Tibial nerve (tissue), 4 donors: ENCODE measurements around the gene CHN1. TPM values are rescaled to one million over a fixed set of nuclear protein-coding genes. Genes with fewer than 3 reads are reported as not detected.
A peak's percentile ranks its signal among the peaks of the same experiment; 100 is the strongest.

Source experiments
- DNase-seq, 2 donors: peaks; one replicate each; pipeline ENCODE4 v3.0.0-alpha.2; 2019; ENCODE audit warnings: low spot score in 2 of 2
- H3K27ac ChIP-seq, 4 donors: fragments of 200-600 bp; sonication (generic) in 3 of 4; one replicate each; pipeline ENCODE4 v1.5.1; 2017 to 2019; ENCODE audit warnings: mild to moderate bottlenecking in 1 of 4
- H3K27me3 ChIP-seq, 2 donors: fragments of 200-600 bp; sonication (generic) in 1 of 2; one replicate each; pipeline versions ENCODE4 v1.5.1 to v1.6.0; 2017 to 2019
- H3K36me3 ChIP-seq, 3 donors: fragments of 200-600 bp; sonication (generic); one replicate each; pipeline ENCODE4 v1.5.1; 2018 to 2019
- H3K4me1 ChIP-seq, 4 donors: fragments of 200-600 bp; sonication (generic) in 3 of 4; one replicate each; pipeline ENCODE4 v1.5.1; 2017 to 2019
- H3K4me3 ChIP-seq, 4 donors: fragments of 200-600 bp; sonication (generic) in 3 of 4; one replicate each; pipeline ENCODE4 v1.5.1; 2017 to 2019; ENCODE audit warnings: mild to moderate bottlenecking in 1 of 4, moderate library complexity in 1 of 4
- H3K9me3 ChIP-seq, 4 donors: fragments of 200-600 bp; sonication (generic) in 3 of 4; one replicate each; pipeline ENCODE4 v1.5.1; 2017 to 2019
- CTCF ChIP-seq, 5 experiments: fragments of 200-600 bp in 3 of 5; fragments of 450-650 bp in 2 of 5; sonication (generic) in 3 of 5; IDR thresholded peaks; one replicate each; pipeline ENCODE4 v1.5.1; 2016 to 2019; ENCODE audit warnings: antibody characterized with exemption in 5 of 5, mild to moderate bottlenecking in 3 of 5, moderate library complexity in 2 of 5
- EP300 ChIP-seq, 2 donors: sonication (generic); formaldehyde crosslinking; IDR thresholded peaks; one replicate each; pipeline ENCODE4 v1.6.1; 2017; ENCODE audit warnings: antibody characterized with exemption in 2 of 2, mild to moderate bottlenecking in 1 of 2
- POLR2A ChIP-seq, 2 donors: fragments of 450-650 bp; IDR thresholded peaks; one replicate each; pipeline ENCODE4 v1.6.1; 2017; ENCODE audit warnings: antibody characterized with exemption in 2 of 2, mild to moderate bottlenecking in 2 of 2, moderate library complexity in 2 of 2
- WGBS, 2 donors: methylation state at CpG; one replicate each; pipeline ENCODE4 v1.1.5; 2018; 5-methylcytosine and 5-hydroxymethylcytosine counted together
- total RNA-seq, 4 donors: library from RNA; depleted of rRNA; stranded (reverse); fragments of >200 nt; gene quantifications; one replicate each; pipeline ENCODE4 v1.1.0, GENCODE V29; 2016

Gene CHN1
- total RNA-seq, 4 donors from 2014 or later: 17.3 to 27.2 (median 23.8) TPM

- TF ChIP-seq CTCF (IDR thresholded peaks at IDR 0.05) (no peak), EP300 (IDR thresholded peaks at IDR 0.05) (no peak)
- 13 to 27% methylated on average over 1 of the region's 1 CpG for WGBS, 2 donors
- Histone ChIP-seq H3K4me1 (peaks cover 0 to 13% (median 4%) of the 10 kb centered on the region in 4 donors), H3K36me3 (no peaks in the 10 kb centered on the region), H3K27me3 (no peaks in the 10 kb centered on the region), H3K4me3 (no peak overlapping the region), H3K27ac (peak overlapping the region in 1 of 4 donors; percentile 42), H3K9me3 (no peaks in the 10 kb centered on the region)
- DNase-seq: no peak
Measured at GRCh38 chr2:175011505-175011904, 6.3 kb upstream of the CHN1 start.

GRCh38 chr2:175010848-175011254, 5.7 kb upstream of the CHN1 start:
- DNase-seq: no peak
- H3K4me3 ChIP-seq: no peak overlapping the region
- H3K27ac ChIP-seq: peak overlapping the region in 2 of 4 donors; percentile 8 to 49
- TF ChIP-seq CTCF (IDR thresholded peaks at IDR 0.05): no peak
- TF ChIP-seq POLR2A (IDR thresholded peaks at IDR 0.05): no peak
- TF ChIP-seq EP300 (IDR thresholded peaks at IDR 0.05): no peak
- H3K36me3 ChIP-seq: no peaks in the 10 kb centered on the region
- H3K27me3 ChIP-seq: no peaks in the 10 kb centered on the region
- H3K9me3 ChIP-seq: no peaks in the 10 kb centered on the region
- WGBS, 2 donors: 38 to 42% methylated on average over 1 of the region's 1 CpG
- peaks cover 0 to 14% (median 4%) of the 10 kb centered on the region in 4 donors for H3K4me1 ChIP-seq

GRCh38 chr2:175009917-175010621, 4.9 kb upstream of the CHN1 start:
- H3K4me3 ChIP-seq: no peak overlapping the region
- no peak for DNase-seq
- WGBS, 2 donors: 58 to 61% methylated on average over 3 of the region's 3 CpGs
- no peaks in the 10 kb centered on the region for H3K9me3 ChIP-seq
- H3K27me3 ChIP-seq: no peaks in the 10 kb centered on the region
- no peak for TF ChIP-seq CTCF (IDR thresholded peaks at IDR 0.05)
- no peak for TF ChIP-seq EP300 (IDR thresholded peaks at IDR 0.05)
- no peak for TF ChIP-seq POLR2A (IDR thresholded peaks at IDR 0.05)
- H3K27ac ChIP-seq: peak overlapping the region in 2 of 4 donors; percentile 8 to 49
- no peaks in the 10 kb centered on the region for H3K36me3 ChIP-seq
- H3K4me1 ChIP-seq: peaks cover 0 to 18% (median 5%) of the 10 kb centered on the region in 4 donors

GRCh38 chr2:175008801-175009495, 3.8 kb upstream of the CHN1 start:
- H3K4me3 ChIP-seq: no peak overlapping the region
- H3K9me3 ChIP-seq: no peaks in the 10 kb centered on the region
- no peaks in the 10 kb centered on the region for H3K27me3 ChIP-seq
- no peaks in the 10 kb centered on the region for H3K36me3 ChIP-seq
- peaks cover 0 to 18% (median 5%) of the 10 kb centered on the region in 4 donors for H3K4me1 ChIP-seq
- DNase-seq: no peak
- 80 to 89% methylated on average over 3 of the region's 3 CpGs for WGBS, 2 donors
- H3K27ac ChIP-seq: no peak overlapping the region
- no peak for TF ChIP-seq CTCF (IDR thresholded peaks at IDR 0.05)

- Histone ChIP-seq H3K27ac (no peak overlapping the region), H3K4me3 (no peak overlapping the region), H3K36me3 (no peaks in the 10 kb centered on the region), H3K9me3 (no peaks in the 10 kb centered on the region), H3K4me1 (peaks cover 0 to 22% (median 5%) of the 10 kb centered on the region in 4 donors), H3K27me3 (no peaks in the 10 kb centered on the region)
- TF ChIP-seq POLR2A (IDR thresholded peaks at IDR 0.05): no peak
- TF ChIP-seq EP300 (IDR thresholded peaks at IDR 0.05): no peak
- no peak for TF ChIP-seq CTCF (IDR thresholded peaks at IDR 0.05)
- no peak for DNase-seq
- WGBS, 2 donors: 56 to 84% methylated on average over 4 of the region's 4 CpGs
Measured at GRCh38 chr2:175008009-175008408, 2.8 kb upstream of the CHN1 start.
